GM12864 (cell line): ENCODE measurements around the gene CBX4.

Experiments
- DNase-seq: peaks from one replicate; pipeline ENCODE4 v3.0.0-alpha.2; 2011; ENCODE audit warnings: low read depth
- H3K4me3 ChIP-seq: 2 replicates; pipeline ENCODE4 v1.5.1; 2011; ENCODE audit warnings: mild to moderate bottlenecking, low read depth, low read length, control low read depth
- TF ChIP-seq, protein P1 (sequence below): IDR thresholded peaks from 2 replicates; pipeline ENCODE4 v1.5.1; 2011; ENCODE audit warnings: low read depth, mild to moderate bottlenecking, moderate library complexity, low read length, control low read depth, inconsistent platforms; ENCODE audit errors: missing control alignments

Gene CBX4

DNA sequence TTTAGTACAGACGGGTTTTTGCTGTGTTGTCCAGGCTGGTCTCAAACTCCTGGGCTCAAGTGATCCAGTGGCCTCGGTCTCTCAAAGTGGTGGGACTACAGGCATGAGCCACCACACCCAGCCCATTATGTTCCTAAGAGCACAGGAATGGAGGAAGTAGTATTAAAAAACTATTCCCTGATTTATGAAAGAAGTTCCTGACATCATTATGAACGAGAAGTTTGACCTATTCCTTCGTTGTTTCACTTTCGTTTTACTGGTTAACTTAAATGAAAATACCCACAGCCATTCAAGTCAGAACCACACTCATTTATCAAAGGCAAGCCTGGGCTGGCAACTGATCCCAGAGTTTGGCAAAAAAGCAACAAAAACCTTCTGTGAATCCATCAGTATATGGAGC is 13.5 kb upstream of the CBX4 start:
- TF ChIP-seq, protein P1, sequence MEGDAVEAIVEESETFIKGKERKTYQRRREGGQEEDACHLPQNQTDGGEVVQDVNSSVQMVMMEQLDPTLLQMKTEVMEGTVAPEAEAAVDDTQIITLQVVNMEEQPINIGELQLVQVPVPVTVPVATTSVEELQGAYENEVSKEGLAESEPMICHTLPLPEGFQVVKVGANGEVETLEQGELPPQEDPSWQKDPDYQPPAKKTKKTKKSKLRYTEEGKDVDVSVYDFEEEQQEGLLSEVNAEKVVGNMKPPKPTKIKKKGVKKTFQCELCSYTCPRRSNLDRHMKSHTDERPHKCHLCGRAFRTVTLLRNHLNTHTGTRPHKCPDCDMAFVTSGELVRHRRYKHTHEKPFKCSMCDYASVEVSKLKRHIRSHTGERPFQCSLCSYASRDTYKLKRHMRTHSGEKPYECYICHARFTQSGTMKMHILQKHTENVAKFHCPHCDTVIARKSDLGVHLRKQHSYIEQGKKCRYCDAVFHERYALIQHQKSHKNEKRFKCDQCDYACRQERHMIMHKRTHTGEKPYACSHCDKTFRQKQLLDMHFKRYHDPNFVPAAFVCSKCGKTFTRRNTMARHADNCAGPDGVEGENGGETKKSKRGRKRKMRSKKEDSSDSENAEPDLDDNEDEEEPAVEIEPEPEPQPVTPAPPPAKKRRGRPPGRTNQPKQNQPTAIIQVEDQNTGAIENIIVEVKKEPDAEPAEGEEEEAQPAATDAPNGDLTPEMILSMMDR = no peak
- DNase-seq = no peak
- H3K4me3 ChIP-seq = no peak overlapping the region

DNA sequence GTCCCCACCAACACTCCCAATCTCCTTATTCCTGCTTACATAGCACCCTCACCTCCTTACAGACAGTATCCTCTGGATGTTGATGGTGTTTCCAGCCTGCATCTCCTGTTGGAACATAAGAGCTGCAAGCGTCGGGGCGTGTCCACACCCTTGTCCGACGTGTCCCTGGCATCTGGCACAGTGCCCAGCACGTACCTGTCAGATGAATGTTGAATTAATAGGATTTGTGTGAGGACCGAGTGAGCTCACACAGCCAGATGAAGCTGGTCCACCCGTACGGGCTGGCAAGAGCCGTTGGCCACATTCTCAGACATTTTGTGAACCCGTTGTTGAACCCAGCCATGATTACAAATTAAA is 12.2 kb upstream of the CBX4 start:
- no peak overlapping the region for H3K4me3 ChIP-seq
- TF ChIP-seq, protein P1 = no peak
- no peak for DNase-seq

DNA sequence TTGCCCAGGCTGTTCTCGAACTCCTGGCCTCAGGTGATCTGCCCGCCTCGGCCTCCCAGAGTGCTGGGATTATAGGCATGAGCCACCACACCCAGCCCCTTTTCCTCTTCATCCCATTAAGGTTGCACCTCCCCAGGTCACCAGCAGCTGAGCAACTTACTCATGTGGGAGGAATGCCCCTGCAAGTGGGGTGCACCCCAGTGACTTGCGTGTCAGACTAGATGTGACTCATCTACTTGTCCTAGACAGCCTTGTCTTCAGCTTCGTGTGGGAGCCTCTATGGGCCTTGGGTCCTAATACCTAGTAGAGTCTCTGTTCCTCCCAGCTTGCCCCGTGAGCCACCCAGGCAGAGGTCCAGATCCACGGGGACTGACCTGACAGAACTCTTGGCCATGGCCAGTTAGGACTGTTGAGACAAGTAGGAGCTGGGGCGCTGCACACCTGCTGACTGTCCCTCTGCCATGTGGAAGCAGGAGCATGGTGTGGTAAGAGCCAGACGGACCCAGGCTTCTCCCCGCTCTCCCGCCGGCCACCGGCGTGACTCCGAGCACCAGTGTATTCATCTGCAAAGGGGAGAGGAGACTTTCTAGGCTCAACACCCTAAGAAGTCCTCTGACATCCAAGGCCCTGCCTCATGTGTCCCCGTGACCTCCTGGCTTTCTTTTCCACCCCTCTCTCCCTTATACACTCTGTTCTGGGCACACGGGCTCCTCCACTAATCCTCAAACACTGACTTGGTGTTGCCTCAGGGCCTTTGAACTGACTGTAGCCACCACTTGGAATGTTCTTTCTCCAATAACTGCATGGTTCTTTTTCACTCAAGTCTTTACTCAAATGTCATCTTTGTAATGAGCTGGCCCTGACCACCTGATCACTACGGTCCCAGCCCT is 11.6 kb upstream of the CBX4 start:
- TF ChIP-seq, protein P1 = no peak
- no peak overlapping the region for H3K4me3 ChIP-seq
- DNase-seq = no peak

- no peak overlapping the region for H3K4me3 ChIP-seq
- TF ChIP-seq, protein P1 = no peak
- DNase-seq = no peak
Measured at GRCh38 chr17:79849953-79850352, 10.7 kb upstream of the CBX4 start.

- TF ChIP-seq, protein P1 = no peak
- no peak for DNase-seq
- H3K4me3 ChIP-seq = no peak overlapping the region
Measured at GRCh38 chr17:79848370-79848766, 9.1 kb upstream of the CBX4 start.

DNA sequence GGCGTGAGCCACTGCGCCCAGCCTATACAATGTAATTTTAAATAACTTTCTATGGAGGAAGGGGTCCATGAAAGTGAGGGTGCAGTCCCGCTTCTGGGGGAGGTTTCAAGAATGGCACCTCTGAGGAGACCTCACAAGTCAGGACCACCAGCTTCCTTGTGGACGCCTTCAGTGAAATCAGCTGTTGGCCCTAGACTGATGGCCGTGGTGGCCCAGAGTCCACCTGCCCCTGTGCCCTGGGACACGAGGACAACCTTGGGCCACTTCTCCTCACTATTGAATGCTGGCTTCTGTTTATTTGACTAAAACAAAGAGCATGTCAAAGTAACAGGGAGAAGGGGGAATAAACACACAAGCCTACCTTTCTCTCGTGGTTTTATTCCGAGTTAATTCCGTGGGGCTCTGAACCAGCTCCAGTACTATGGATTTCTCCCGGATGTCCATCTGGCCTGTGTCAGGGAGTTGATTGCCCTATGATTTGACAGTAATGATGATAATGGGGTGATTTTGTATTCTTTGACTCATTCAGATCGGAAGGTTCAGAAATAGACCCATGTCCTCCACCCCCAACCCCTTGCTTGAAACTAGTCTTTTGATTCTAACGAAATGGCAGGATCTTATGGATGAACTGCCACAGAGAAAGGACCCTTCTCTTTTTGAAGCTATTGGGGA is 8.6 kb upstream of the CBX4 start:
- no peak overlapping the region for H3K4me3 ChIP-seq
- no peak for DNase-seq
- TF ChIP-seq, protein P1 = no peak

- no peak for DNase-seq
- TF ChIP-seq, protein P1 = no peak
- H3K4me3 ChIP-seq = no peak overlapping the region
Measured at GRCh38 chr17:79845601-79845949, 6.3 kb upstream of the CBX4 start.
